IMR-90 (cell line): Measurements from ENCODE around the gene EPHB6. TPM values are rescaled to one million over a fixed set of nuclear protein-coding genes. Genes with fewer than 3 reads are reported as not detected.

Experiments used
- ATAC-seq: fragments of 200-7000 bp; cut with Tn5 transposase; 2 replicates; pipeline ENCODE4 v1.9.1; 2020; ENCODE audit warnings: low read depth, mild to moderate bottlenecking, moderate library complexity
- BruUV-seq: library from RNA; stranded (reverse); fragments of 400-500 nt; replicated peaks from 2 replicates; lab custom pipeline; 2021; lab: Mats Ljungman, UMichigan
- CTCF ChIA-PET: fragments of 300-600 bp; formaldehyde crosslinking; extraction: SDS; loops from one replicate; lab custom pipeline; 2021; ENCODE audit warnings: antibody characterized with exemption; lab: Yijun Ruan, JAX
- POLR2A ChIA-PET: fragments of 300-600 bp; sonication (Branson Sonifier 250); formaldehyde crosslinking; loops from one replicate; lab custom pipeline; 2022; ENCODE audit warnings: antibody characterized with exemption; ENCODE audit not compliant: unreplicated experiment; lab: Charles Lee
- DNase-seq: peaks from one replicate; pipeline ENCODE4 v3.0.0; 2013
- H2AFZ ChIP-seq: replicated peaks from 2 replicates; pipeline ENCODE3; 2013; ENCODE audit warnings: low read length, mild to moderate bottlenecking; ENCODE audit not compliant: poor library complexity
- H2AK5ac ChIP-seq: 2 replicates; pipeline ENCODE4 v1.6.1; 2013; ENCODE audit warnings: low read depth, low read length, inconsistent platforms
- H2AK9ac ChIP-seq: replicated peaks from 2 replicates; pipeline ENCODE3; 2013; ENCODE audit warnings: mild to moderate bottlenecking, low read depth, low read length, moderate library complexity; ENCODE audit not compliant: poor library complexity
- H2BK120ac ChIP-seq: 2 replicates; pipeline ENCODE4 v1.6.1; 2013; ENCODE audit warnings: low read depth, low read length, inconsistent platforms
- H2BK15ac ChIP-seq: 3 replicates; pipeline ENCODE4 v1.6.1; 2013; ENCODE audit warnings: low read depth, low read length, inconsistent platforms
- H2BK20ac ChIP-seq: 2 replicates; pipeline ENCODE4 v1.6.1; 2013; ENCODE audit warnings: low read depth, mild to moderate bottlenecking, inconsistent platforms, low read length, moderate library complexity
- H2BK5ac ChIP-seq: 2 replicates; pipeline ENCODE4 v1.6.1; 2013; ENCODE audit warnings: mild to moderate bottlenecking, low read depth, low read length, inconsistent platforms; ENCODE audit not compliant: poor library complexity, severe bottlenecking
- H3K14ac ChIP-seq: replicated peaks from 2 replicates; pipeline ENCODE4 v1.6.1; 2013; ENCODE audit warnings: low read depth, low read length, inconsistent platforms
- H3K18ac ChIP-seq: 2 replicates; pipeline ENCODE4 v1.6.1; 2013; ENCODE audit warnings: low read depth, low read length, control low read depth
- H3K23ac ChIP-seq: 2 replicates; pipeline ENCODE4 v1.6.1; 2013; ENCODE audit warnings: low read depth, low read length, inconsistent platforms
- H3K27ac ChIP-seq: 2 replicates; pipeline ENCODE4 v1.5.1; 2013; ENCODE audit warnings: mild to moderate bottlenecking, control low read depth, low read length; ENCODE audit not compliant: insufficient read depth
- H3K27me3 ChIP-seq: 2 replicates; pipeline ENCODE4 v1.6.1; 2013; ENCODE audit warnings: low read length; ENCODE audit not compliant: control insufficient read depth, insufficient read depth
- H3K36me3 ChIP-seq: 2 replicates; pipeline ENCODE4 v1.6.1; 2013; ENCODE audit warnings: low read length, mixed read lengths; ENCODE audit not compliant: control insufficient read depth, insufficient read depth
- H3K4ac ChIP-seq: 2 replicates; pipeline ENCODE4 v1.6.1; 2013; ENCODE audit warnings: low read depth, low read length, inconsistent platforms
- H3K4me1 ChIP-seq: 2 replicates; pipeline ENCODE4 v1.6.1; 2013; ENCODE audit warnings: low read length, mixed read lengths; ENCODE audit not compliant: control insufficient read depth, insufficient read depth
- H3K4me2 ChIP-seq: 2 replicates; pipeline ENCODE4 v1.6.1; 2013; ENCODE audit warnings: low read depth, mild to moderate bottlenecking, control low read depth, low read length, moderate library complexity
- H3K4me3 ChIP-seq: 2 replicates; pipeline ENCODE4 v1.5.1; 2013; ENCODE audit warnings: low read depth, mild to moderate bottlenecking, control low read depth, low read length, moderate library complexity; ENCODE audit not compliant: insufficient read depth
- H3K56ac ChIP-seq: 2 replicates; pipeline ENCODE4 v1.6.1; 2013; ENCODE audit warnings: low read length, inconsistent platforms; ENCODE audit not compliant: insufficient read depth; ENCODE audit errors: extremely low read depth
- H3K79me1 ChIP-seq, 2 experiments: 2 replicates each; pipeline ENCODE4 v1.6.1; 2013; ENCODE audit warnings: low read length in 2 of 2, inconsistent platforms in 1 of 2, low read depth in 1 of 2
- H3K9ac ChIP-seq: 2 replicates; pipeline ENCODE4 v1.6.1; 2013; ENCODE audit warnings: low read depth, low read length, control low read depth
- H3K9me1 ChIP-seq: 2 replicates; pipeline ENCODE4 v1.6.1; 2013; ENCODE audit warnings: low read length, inconsistent platforms; ENCODE audit not compliant: insufficient read depth
- H3K9me3 ChIP-seq: 2 replicates; pipeline ENCODE4 v1.6.1; 2013; ENCODE audit warnings: low read length; ENCODE audit not compliant: control insufficient read depth, insufficient read depth
- H4K20me1 ChIP-seq: 2 replicates; pipeline ENCODE4 v1.6.1; 2013; ENCODE audit warnings: low read length, inconsistent platforms; ENCODE audit not compliant: insufficient read depth
- H4K5ac ChIP-seq: 2 replicates; pipeline ENCODE4 v1.6.1; 2013; ENCODE audit warnings: mild to moderate bottlenecking, low read depth, low read length, control low read depth
- H4K8ac ChIP-seq, 2 experiments: 2 replicates each; pipeline ENCODE4 v1.6.1; 2013; ENCODE audit warnings: low read depth in 2 of 2, low read length in 2 of 2, control low read depth in 1 of 2, inconsistent platforms in 1 of 2
- H4K91ac ChIP-seq: 2 replicates; pipeline ENCODE4 v1.6.1; 2013; ENCODE audit warnings: low read depth, low read length, inconsistent platforms; ENCODE audit not compliant: insufficient read depth
- BHLHE40 ChIP-seq: fragments of 150-350 bp; IDR thresholded peaks from 2 replicates; pipeline ENCODE4 v1.6.1; 2016; ENCODE audit warnings: mild to moderate bottlenecking, low read depth, low read length
- CEBPB ChIP-seq: IDR thresholded peaks from 2 replicates; pipeline ENCODE4 v1.6.1; 2012; ENCODE audit warnings: low read depth, low read length, improper control_type of control experiment
- CHD1 ChIP-seq: IDR thresholded peaks from 2 replicates; pipeline ENCODE4 v1.6.1; 2012; ENCODE audit warnings: low read depth, low read length, improper control_type of control experiment
- CTCF ChIP-seq: conservative IDR thresholded peaks from 2 replicates; pipeline ENCODE4 v1.5.1; 2012; ENCODE audit warnings: mild to moderate bottlenecking, low read depth, low read length, improper control_type of control experiment
- FOS ChIP-seq: fragments of 150-350 bp; IDR thresholded peaks from 2 replicates; pipeline ENCODE4 v1.6.1; 2016; ENCODE audit warnings: low read depth, low read length
- MAFK ChIP-seq: IDR thresholded peaks from 2 replicates; pipeline ENCODE4 v1.6.1; 2012; ENCODE audit warnings: low read depth, low read length, improper control_type of control experiment
- MAZ ChIP-seq: IDR thresholded peaks from 2 replicates; pipeline ENCODE4 v1.6.1; 2012; ENCODE audit warnings: low read depth, mild to moderate bottlenecking, low read length, improper control_type of control experiment, moderate library complexity, borderline replicate concordance
- MXI1 ChIP-seq: IDR thresholded peaks from 2 replicates; pipeline ENCODE4 v1.6.1; 2012; ENCODE audit warnings: low read depth, mild to moderate bottlenecking, low read length, moderate library complexity, borderline replicate concordance
- NFE2L2 ChIP-seq: fragments of 150-350 bp; IDR thresholded peaks from 2 replicates; pipeline ENCODE4 v1.6.1; 2016; ENCODE audit warnings: low read depth, mild to moderate bottlenecking, low read length
- POLR2A ChIP-seq: IDR thresholded peaks from 2 replicates; pipeline ENCODE4 v1.6.1; 2012; ENCODE audit warnings: mild to moderate bottlenecking, low read depth, low read length
- RAD21 ChIP-seq: IDR thresholded peaks from 2 replicates; pipeline ENCODE4 v1.6.1; 2012; ENCODE audit warnings: low read length, improper control_type of control experiment
- RCOR1 ChIP-seq: IDR thresholded peaks from 2 replicates; pipeline ENCODE4 v1.6.1; 2012; ENCODE audit warnings: mild to moderate bottlenecking, low read length, improper control_type of control experiment; ENCODE audit not compliant: insufficient replicate concordance
- RFX5 ChIP-seq: IDR thresholded peaks from 2 replicates; pipeline ENCODE4 v1.8.0; 2012; ENCODE audit warnings: low read depth, mild to moderate bottlenecking, low read length, moderate library complexity
- SMC3 ChIP-seq: fragments of 150-350 bp; IDR thresholded peaks from 2 replicates; pipeline ENCODE4 v1.6.1; 2016; ENCODE audit warnings: low read depth, mild to moderate bottlenecking, antibody characterized with exemption, low read length, moderate library complexity
- USF2 ChIP-seq: fragments of 150-350 bp; IDR thresholded peaks from 2 replicates; pipeline ENCODE4 v1.6.1; 2017; ENCODE audit warnings: mild to moderate bottlenecking, antibody characterized with exemption, low read length, low read depth
- WGBS, 2 experiments: methylation state at CpG; one replicate each; pipeline versions ENCODE4 v1.1.5 to v1.1.7; 2013; ENCODE audit warnings: missing lambda C conversion rate in 2 of 2; ENCODE audit not compliant: insufficient read length in 1 of 2; ENCODE audit errors: extremely low coverage in 2 of 2; 5-methylcytosine and 5-hydroxymethylcytosine counted together
- dilution Hi-C: fragments of 300-500 bp; cut with HindIII; formaldehyde crosslinking; loops from one replicate; pipeline ENCODE4 v1.14.3; 2018; ENCODE audit warnings: low sequenced_read_pairs; ENCODE audit not compliant: unreplicated experiment
- in situ Hi-C: fragments of 300-500 bp; cut with MboI; formaldehyde crosslinking; loops from 3 replicates; pipeline ENCODE4 v1.14.3; 2019; ENCODE audit warnings: low sequenced_read_pairs, inconsistent platforms, mixed read lengths
- intact Hi-C: fragments of 100-400 bp; cut with micrococcal nuclease; formaldehyde crosslinking; loops from 2 replicates; pipeline ENCODE4 v1.10.0; 2022
- polyA plus RNA-seq, 3 experiments: library from polyadenylated mRNA; depleted of rRNA; stranded (reverse); fragments of >200 nt; gene quantifications; 2 replicates each; pipeline ENCODE4 v1.2.3, GENCODE V29; 2012; ENCODE audit warnings: low replicate concordance in 1 of 3
- total RNA-seq: library from RNA; depleted of rRNA; stranded (reverse); fragments of >200 nt; gene quantifications from 2 replicates; pipeline ENCODE4 v1.2.3, GENCODE V29; 2012
- TF ChIP-seq, protein P1 (sequence below): fragments of 150-350 bp; IDR thresholded peaks from 2 replicates; pipeline ENCODE4 v1.6.1; 2016; ENCODE audit warnings: low read depth, mild to moderate bottlenecking, low read length, moderate library complexity, borderline replicate concordance

The EPHB6 gene
- total and polyA plus RNA-seq, 2 of the 4 experiments (the other 2 are of a cell fraction) = under 0.01 to 0.60 TPM

DNA sequence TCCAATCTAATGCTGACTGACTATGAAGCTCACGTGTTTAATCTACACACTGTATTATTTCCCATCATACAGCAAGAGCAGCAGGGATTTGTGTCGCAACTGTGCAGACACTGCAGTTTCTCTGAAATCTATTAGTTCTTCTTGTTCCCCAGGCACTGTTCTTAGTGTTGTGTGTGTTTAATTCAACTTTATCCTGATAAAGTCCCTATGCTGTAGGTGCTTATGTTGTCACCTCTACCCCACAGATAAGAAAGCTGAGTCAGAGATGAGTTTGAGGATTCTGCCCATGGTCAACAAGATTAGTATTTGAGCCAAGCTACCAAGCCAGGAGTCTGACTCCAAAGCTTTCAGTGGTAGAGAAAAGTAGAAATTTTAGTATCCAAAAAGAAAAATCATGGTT is 22.5 kb upstream of the EPHB6 start:
- H3K18ac ChIP-seq = no peak overlapping the region
- no peak overlapping the region for H2BK5ac ChIP-seq
- H3K4me1 ChIP-seq = no peaks in the 10 kb centered on the region
- H4K5ac ChIP-seq = no peak overlapping the region
- no peaks in the 10 kb centered on the region for H3K27me3 ChIP-seq
- no peak overlapping the region for H2BK15ac ChIP-seq
- no peak overlapping the region for H2BK120ac ChIP-seq
- CTCF ChIA-PET = interaction anchor here (1.1 kb wide), 1 partner anchor 49 kb away, joined by 3 read pairs; no protein-coding TSS in a partner anchor
- in situ Hi-C loops = no loop called here
- no peak overlapping the region for H3K23ac ChIP-seq
- H3K9me3 ChIP-seq = no peaks in the 10 kb centered on the region
- no peak overlapping the region for H3K56ac ChIP-seq
- H3K4me2 ChIP-seq = no peak overlapping the region
- no peak overlapping the region for H4K8ac ChIP-seq
- no peaks in the 10 kb centered on the region for H4K20me1 ChIP-seq
- H2AK5ac ChIP-seq = no peak overlapping the region
- no peak overlapping the region for H2BK20ac ChIP-seq
- POLR2A ChIA-PET = no interaction called here
- dilution Hi-C loops = no loop called here
- no peak overlapping the region for H2AFZ ChIP-seq
- no peaks in the 10 kb centered on the region for H3K36me3 ChIP-seq
- no peaks in the 10 kb centered on the region for H3K9me1 ChIP-seq
- no peak overlapping the region for H3K9ac ChIP-seq
- no peak overlapping the region for H3K27ac ChIP-seq
- H4K91ac ChIP-seq = no peak overlapping the region
- H3K79me1 ChIP-seq = no peaks in the 10 kb centered on the region
- BruUV-seq = no TSS peak
- DNase-seq (no peak), ATAC-seq (no peak)
- H2AK9ac ChIP-seq = no peak overlapping the region
- no peak overlapping the region for H3K4ac ChIP-seq
- H3K4me3 ChIP-seq = no peak overlapping the region
- no CpG with 5 or more reads among the region's 2 CpGs for WGBS, 2 experiments
- no peak for TF ChIP-seq CHD1
- no peak for TF ChIP-seq RFX5
- no peak for TF ChIP-seq NFE2L2
- no peak for TF ChIP-seq RAD21
- TF ChIP-seq BHLHE40 = no peak
- TF ChIP-seq MXI1 = no peak
- no peak for TF ChIP-seq MAZ
- TF ChIP-seq CEBPB = no peak
- TF ChIP-seq SMC3 = no peak
- TF ChIP-seq RCOR1 = no peak
- no peak for TF ChIP-seq USF2
- TF ChIP-seq POLR2A = no peak
- no peak for TF ChIP-seq MAFK
- TF ChIP-seq, protein P1, sequence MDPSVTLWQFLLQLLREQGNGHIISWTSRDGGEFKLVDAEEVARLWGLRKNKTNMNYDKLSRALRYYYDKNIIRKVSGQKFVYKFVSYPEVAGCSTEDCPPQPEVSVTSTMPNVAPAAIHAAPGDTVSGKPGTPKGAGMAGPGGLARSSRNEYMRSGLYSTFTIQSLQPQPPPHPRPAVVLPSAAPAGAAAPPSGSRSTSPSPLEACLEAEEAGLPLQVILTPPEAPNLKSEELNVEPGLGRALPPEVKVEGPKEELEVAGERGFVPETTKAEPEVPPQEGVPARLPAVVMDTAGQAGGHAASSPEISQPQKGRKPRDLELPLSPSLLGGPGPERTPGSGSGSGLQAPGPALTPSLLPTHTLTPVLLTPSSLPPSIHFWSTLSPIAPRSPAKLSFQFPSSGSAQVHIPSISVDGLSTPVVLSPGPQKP = no peak
- no peak for TF ChIP-seq CTCF
- TF ChIP-seq FOS = no peak
- intact Hi-C loops = no loop called here
- H3K14ac ChIP-seq = no peak overlapping the region
